Endothelial cell of umbilical vein (primary cell): ENCODE data around the gene PRR5L. TPM values are rescaled to one million over a fixed set of nuclear protein-coding genes. Genes with fewer than 3 reads are reported as not detected.

Experiments used
- BruUV-seq: library from RNA; stranded (reverse); fragments of 400-500 nt; replicated peaks from 2 replicates; lab custom pipeline; 2021; lab: Mats Ljungman, UMichigan
- CTCF ChIA-PET: fragments of 300-600, 350-600 bp; sonication (Branson Sonifier 250); formaldehyde crosslinking; loops from one replicate; lab custom pipeline; 2021; ENCODE audit warnings: antibody characterized with exemption, inconsistent platforms; lab: Charles Lee
- POLR2A ChIA-PET: fragments of 300-600, 350-600 bp; sonication (Branson Sonifier 250); formaldehyde crosslinking; loops from one replicate; lab custom pipeline; 2021; ENCODE audit warnings: antibody characterized with exemption, inconsistent platforms; lab: Charles Lee
- DNase-seq: peaks from one replicate; pipeline ENCODE4 v3.0.0-alpha.2; 2011; ENCODE audit warnings: low read depth, low spot score
- FAIRE-seq: peaks from 2 replicates; lab custom pipeline; 2011; peaks lifted over from hg19 to GRCh38; lab: Jason Lieb, UNC
- H2AFZ ChIP-seq: 2 replicates; pipeline ENCODE4 v1.6.0; 2012; ENCODE audit warnings: low read depth, low read length, control low read depth, inconsistent platforms
- H3K27ac ChIP-seq: 2 replicates; pipeline ENCODE4 v1.5.1; 2011; ENCODE audit warnings: low read depth, mild to moderate bottlenecking, control low read depth, low read length, moderate library complexity; ENCODE audit not compliant: insufficient read depth
- H3K27me3 ChIP-seq, 2 experiments: 2 replicates each; pipeline versions ENCODE4 v1.6.0 to v1.6.1; 2011; ENCODE audit warnings: low read length in 2 of 2, mixed read lengths in 1 of 2; ENCODE audit not compliant: control insufficient read depth in 2 of 2, insufficient read depth in 2 of 2
- H3K36me3 ChIP-seq, 2 experiments: 2 replicates in 1 of 2; 3 replicates in 1 of 2; pipeline ENCODE4 v1.5.1; 2011; ENCODE audit warnings: low read length in 2 of 2, mild to moderate bottlenecking in 1 of 2, moderate library complexity in 1 of 2; ENCODE audit not compliant: control insufficient read depth in 2 of 2, insufficient read depth in 2 of 2; ENCODE audit errors: extremely low read depth in 1 of 2
- H3K4me1 ChIP-seq: 3 replicates; pipeline ENCODE4 v1.5.1; 2011; ENCODE audit warnings: mild to moderate bottlenecking, low read length; ENCODE audit not compliant: control insufficient read depth, insufficient read depth; ENCODE audit errors: extremely low read depth
- H3K4me2 ChIP-seq: 2 replicates; pipeline ENCODE4 v1.6.1; 2011; ENCODE audit warnings: low read length, control low read depth, mixed read lengths; ENCODE audit not compliant: insufficient read depth
- H3K4me3 ChIP-seq, 3 experiments: fragments of 200-600 bp in 1 of 3; sonication (generic), shearing (Covaris generic) in 1 of 3; replicated peaks in 1 of 3; 2 replicates each; pipeline ENCODE4 v1.5.1; 2011 to 2016; ENCODE audit warnings: control low read depth in 3 of 3, low read length in 3 of 3, mild to moderate bottlenecking in 2 of 3, inconsistent platforms in 1 of 3, low read depth in 1 of 3, moderate library complexity in 1 of 3; ENCODE audit not compliant: insufficient read depth in 1 of 3
- H3K79me2 ChIP-seq: 2 replicates; pipeline ENCODE4 v1.6.0; 2012; ENCODE audit warnings: low read length, inconsistent platforms; ENCODE audit not compliant: control insufficient read depth, insufficient read depth
- H3K9ac ChIP-seq: replicated peaks from 2 replicates; pipeline ENCODE3; 2011; ENCODE audit warnings: low read length, control low read depth; ENCODE audit not compliant: insufficient read depth; ENCODE audit errors: extremely low read depth
- H3K9me1 ChIP-seq: replicated peaks from 3 replicates; pipeline ENCODE4 v1.6.0; 2011; ENCODE audit warnings: mild to moderate bottlenecking, low read length; ENCODE audit not compliant: control insufficient read depth, insufficient read depth; ENCODE audit errors: extremely low read depth
- H3K9me3 ChIP-seq: replicated peaks from 2 replicates; pipeline ENCODE4 v1.5.1; 2012; ENCODE audit warnings: low read length, inconsistent platforms; ENCODE audit not compliant: control insufficient read depth, insufficient read depth
- H4K20me1 ChIP-seq: replicated peaks from 2 replicates; pipeline ENCODE3; 2011; ENCODE audit warnings: mild to moderate bottlenecking, low read length; ENCODE audit not compliant: control insufficient read depth, insufficient read depth; ENCODE audit errors: extremely low read depth
- EZH2 ChIP-seq: IDR thresholded peaks from 2 replicates; pipeline ENCODE4 v1.6.1; 2012; ENCODE audit warnings: borderline replicate concordance, low read depth, mild to moderate bottlenecking, moderate library complexity, low read length, inconsistent platforms; ENCODE audit not compliant: severe bottlenecking
- FOS ChIP-seq: IDR thresholded peaks from 2 replicates; pipeline ENCODE4 v1.6.1; 2011; ENCODE audit warnings: mild to moderate bottlenecking, low read length, moderate library complexity, borderline replicate concordance; ENCODE audit not compliant: insufficient read depth
- GATA2 ChIP-seq: IDR thresholded peaks from 2 replicates; pipeline ENCODE4 v1.7.0; 2011; ENCODE audit warnings: low read depth, mild to moderate bottlenecking, moderate library complexity, mixed read lengths, low read length; ENCODE audit not compliant: insufficient read length, insufficient read depth
- JUN ChIP-seq: IDR thresholded peaks from 2 replicates; pipeline ENCODE4 v1.6.1; 2011; ENCODE audit warnings: borderline replicate concordance, low read depth; ENCODE audit not compliant: insufficient read length, insufficient read depth
- MAX ChIP-seq: IDR thresholded peaks from 2 replicates; pipeline ENCODE4 v1.6.1; 2011; ENCODE audit not compliant: insufficient read depth, insufficient read length
- MYC ChIP-seq: IDR thresholded peaks from one replicate; pipeline ENCODE4 v1.6.1; 2011; ENCODE audit warnings: mild to moderate bottlenecking, low read depth, low read length
- POLR2A ChIP-seq: IDR thresholded peaks from 2 replicates; pipeline ENCODE4 v1.6.1; 2012; ENCODE audit warnings: low read depth, mild to moderate bottlenecking, control low read depth, low read length
- POLR2AphosphoS5 ChIP-seq: IDR thresholded peaks from 2 replicates; pipeline ENCODE4 v1.6.1; 2012; ENCODE audit warnings: low read depth, mild to moderate bottlenecking, control low read depth, low read length, moderate library complexity; ENCODE audit not compliant: insufficient read depth
- dilution Hi-C: fragments of 300-500 bp; cut with MboI; formaldehyde crosslinking; loops from one replicate; pipeline ENCODE4 v1.15.0; 2019; ENCODE audit warnings: low sequenced_read_pairs; ENCODE audit not compliant: extremely low pct_ligation_motif_present
- intact Hi-C: fragments of 100-400 bp; cut with micrococcal nuclease; formaldehyde crosslinking; loops from one replicate; pipeline ENCODE4 v1.10.0; 2022
- polyA plus RNA-seq, 4 experiments: library from polyadenylated mRNA; depleted of rRNA in 3 of 4; stranded (reverse) in 3 of 4; unstranded in 1 of 4; fragments of >200 nt; gene quantifications; 2 replicates each; pipeline versions ENCODE4 v1.2.1 to v1.2.3, GENCODE V29; 2011 to 2012; ENCODE audit warnings: missing spikeins in 1 of 4
- total RNA-seq: library from RNA; stranded (reverse); gene quantifications from 2 replicates; pipeline ENCODE4 v1.2.3, GENCODE V29; 2021
- TF ChIP-seq, protein P1 (sequence below), 2 donors: IDR thresholded peaks; 1 replicate in 1 of 2; 2 replicates in 1 of 2; pipeline ENCODE4 v1.5.1; 2011; ENCODE audit warnings: low read length in 2 of 2, mild to moderate bottlenecking in 2 of 2, moderate library complexity in 2 of 2, control low read depth in 1 of 2, inconsistent platforms in 1 of 2, low read depth in 1 of 2; ENCODE audit not compliant: insufficient read depth in 1 of 2; ENCODE audit errors: extremely low read depth in 1 of 2

Gene PRR5L
- total and polyA plus RNA-seq, 2 donors (not counting 3 experiments of a cell fraction or from before 2014, with no cell fraction given) = 2.5 to 6.1 TPM

GRCh38 chr11:36407356-36407755 is 111.3 kb downstream of the PRR5L start:
- peaks cover 44% of the 10 kb centered on the region for H3K4me1 ChIP-seq

More at GRCh38 chr11:36407356-36407755, 111.3 kb downstream of the PRR5L start:
- Histone ChIP-seq H3K36me3 (no peaks in the 10 kb centered on the region), H4K20me1 (no peaks in the 10 kb centered on the region), H3K9me3 (no peaks in the 10 kb centered on the region), H3K4me2 (no peak overlapping the region), H3K27me3 (no peaks in the 10 kb centered on the region), H2AFZ (no peak overlapping the region), H3K9ac (no peak overlapping the region), H3K27ac (no peak overlapping the region), H3K9me1 (no peaks in the 10 kb centered on the region), H3K4me3 (no peak overlapping the region), H3K79me2 (no peaks in the 10 kb centered on the region)
- no peak for FAIRE-seq
- dilution Hi-C loops (no loop called here), intact Hi-C loops (no loop called here)
- DNase-seq = no peak
- ChIA-PET POLR2A (no interaction called here), CTCF (interaction anchor here (1.0 to 2.1 kb wide), 2 partner anchors 23 to 72 kb away, joined by 3 to 7 read pairs; no protein-coding TSS in a partner anchor)
- no TSS peak for BruUV-seq
- TF ChIP-seq FOS (no peak), JUN (no peak), EZH2 (no peak), POLR2A (no peak), MYC (no peak), GATA2 (no peak), MAX (no peak), POLR2AphosphoS5 (no peak)
- TF ChIP-seq, protein P1, sequence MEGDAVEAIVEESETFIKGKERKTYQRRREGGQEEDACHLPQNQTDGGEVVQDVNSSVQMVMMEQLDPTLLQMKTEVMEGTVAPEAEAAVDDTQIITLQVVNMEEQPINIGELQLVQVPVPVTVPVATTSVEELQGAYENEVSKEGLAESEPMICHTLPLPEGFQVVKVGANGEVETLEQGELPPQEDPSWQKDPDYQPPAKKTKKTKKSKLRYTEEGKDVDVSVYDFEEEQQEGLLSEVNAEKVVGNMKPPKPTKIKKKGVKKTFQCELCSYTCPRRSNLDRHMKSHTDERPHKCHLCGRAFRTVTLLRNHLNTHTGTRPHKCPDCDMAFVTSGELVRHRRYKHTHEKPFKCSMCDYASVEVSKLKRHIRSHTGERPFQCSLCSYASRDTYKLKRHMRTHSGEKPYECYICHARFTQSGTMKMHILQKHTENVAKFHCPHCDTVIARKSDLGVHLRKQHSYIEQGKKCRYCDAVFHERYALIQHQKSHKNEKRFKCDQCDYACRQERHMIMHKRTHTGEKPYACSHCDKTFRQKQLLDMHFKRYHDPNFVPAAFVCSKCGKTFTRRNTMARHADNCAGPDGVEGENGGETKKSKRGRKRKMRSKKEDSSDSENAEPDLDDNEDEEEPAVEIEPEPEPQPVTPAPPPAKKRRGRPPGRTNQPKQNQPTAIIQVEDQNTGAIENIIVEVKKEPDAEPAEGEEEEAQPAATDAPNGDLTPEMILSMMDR (IDR thresholded peaks at IDR 0.05; ENCODE audit: extremely low read depth in 1 of 2, insufficient read depth in 1 of 2, low read depth in 1 of 2, low read length in 2 of 2) = no peak
